ENCODE measurements around the gene TRMT1.

TRMT1 gene

GRCh38 chr19:13092606-13093235 lies 23.8 kb downstream of the TRMT1 start:
- peak in 1 of 56 donors; percentile 30 for DNase-seq

GRCh38 chr19:13092158-13092543 lies 24.4 kb downstream of the TRMT1 start:
- no peak for DNase-seq

GRCh38 chr19:13091400-13092157 lies 25.0 kb downstream of the TRMT1 start:
- DNase-seq = peak in 50 of 56 donors; percentile 22 to 90 (median 76)

GRCh38 chr19:13090511-13091231 lies 25.9 kb downstream of the TRMT1 start:
- no peak for DNase-seq

- no peak for DNase-seq
These were observed 26.6 kb downstream of the TRMT1 start for GRCh38 chr19:13089857-13090507.

- DNase-seq = no peak
These were observed 27.2 kb downstream of the TRMT1 start for GRCh38 chr19:13089139-13089856.

- DNase-seq = no peak
These were observed 28.6 kb downstream of the TRMT1 start for GRCh38 chr19:13087795-13088537.

- DNase-seq = no peak
These were observed 29.2 kb downstream of the TRMT1 start for GRCh38 chr19:13087295-13087694.

GRCh38 chr19:13086341-13086740 lies 30.2 kb downstream of the TRMT1 start:
- no peak for DNase-seq

- no peak for DNase-seq
These were observed 30.9 kb downstream of the TRMT1 start for GRCh38 chr19:13085666-13086065.

- peak in 20 of 56 donors; percentile 11 to 72 (median 42) for DNase-seq
These were observed 32.9 kb downstream of the TRMT1 start for GRCh38 chr19:13083627-13084026.

GRCh38 chr19:13083008-13083404 lies 33.5 kb downstream of the TRMT1 start:
- no peak for DNase-seq

GRCh38 chr19:13082192-13083007 lies 34.1 kb downstream of the TRMT1 start:
- DNase-seq = peak in 20 of 56 donors; percentile 17 to 61 (median 39)

- peak in 2 of 56 donors; percentile 5 to 37 for DNase-seq
These were observed 37.0 kb downstream of the TRMT1 start for GRCh38 chr19:13079542-13079986.

GRCh38 chr19:13078897-13079541 lies 37.5 kb downstream of the TRMT1 start:
- peak in 1 of 56 donors; percentile 25 for DNase-seq

GRCh38 chr19:13078381-13078780 lies 38.2 kb downstream of the TRMT1 start:
- DNase-seq = no peak

- peak in 41 of 56 donors; percentile 17 to 86 (median 57) for DNase-seq
These were observed 39.3 kb downstream of the TRMT1 start for GRCh38 chr19:13077240-13077639.

- DNase-seq = peak in 33 of 56 donors; percentile 15 to 68 (median 46)
These were observed 39.8 kb downstream of the TRMT1 start for GRCh38 chr19:13076787-13077186.

GRCh38 chr19:13076320-13076719 lies 40.2 kb downstream of the TRMT1 start:
- DNase-seq = peak in 3 of 56 donors; percentile 23 to 44 (median 31)
